Heart left ventricle (tissue), 13 donors: ENCODE measurements around the gene TEX2.

Source experiments
- POLR2A ChIP-seq, 2 donors: fragments of 450-650 bp; IDR thresholded peaks; one replicate each; pipeline ENCODE4 v1.6.1; 2017; ENCODE audit warnings: antibody characterized with exemption in 2 of 2, mild to moderate bottlenecking in 2 of 2, moderate library complexity in 2 of 2
- TF ChIP-seq, protein P1 (sequence below), 12 donors: fragments of 200-600 bp; sonication (generic) in 4 of 12; IDR thresholded peaks; one replicate each; pipeline versions ENCODE4 v1.5.0 to v1.8.0; 2018 to 2022; ENCODE audit warnings: antibody characterized with exemption in 12 of 12, mild to moderate bottlenecking in 5 of 12
- donor health status: ischemic (EF 13 %, LVEDD 7.1; RV severe dilation, severe dysfunction).
- donor health status: DM: no; HTN: yes; CAD: no.
- donor health status: DM: no; HTN: no; CAD: no.
- donor health status: ischemic (EF 25% LVEDD 6.9; RV normal size, moderate dysfunction).
- donor health status: ischemic (EF 25% LVEDD 5.7; RV mildly dilated, moderate dysfunction).
- donor health status: ischemic (EF 35%, LVEDD 5.7; RV mildly dilated, moderate dysfunction).
- donor health status: nonischemic (EF 11% LVEDD 7.7; RV severe dilation, severe dysfunction).
- donor health status: DM: yes; HTN: yes; CAD: no.
- donor health status: PGD.
- donor health status: ischemic (EF 29% LVEDD 5.4; RV normal size, mild dysfunction).
- donor health status: nonischemic (EF 23%, LVEDD 6.1; RV moderate dilation, normal function).

DNA sequence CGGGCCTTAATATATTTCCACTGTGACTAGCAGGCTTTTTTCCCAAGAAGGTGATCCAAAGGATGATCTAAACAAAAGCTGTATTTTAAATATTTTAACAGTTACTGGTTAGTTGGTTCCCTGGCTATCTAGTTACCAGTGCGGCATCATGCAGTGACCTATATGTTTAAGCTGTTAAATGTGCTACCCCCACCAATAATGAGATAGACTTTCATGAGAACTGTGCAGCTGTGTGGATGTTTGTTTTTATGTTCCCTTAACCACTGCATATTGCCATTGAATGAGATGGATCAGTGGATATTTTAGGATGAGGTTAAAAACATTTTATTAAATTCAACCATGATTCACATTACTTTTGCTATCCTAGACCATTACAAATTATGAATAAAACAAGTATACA is 150.1 kb downstream of the TEX2 start:
- TF ChIP-seq, protein P1, sequence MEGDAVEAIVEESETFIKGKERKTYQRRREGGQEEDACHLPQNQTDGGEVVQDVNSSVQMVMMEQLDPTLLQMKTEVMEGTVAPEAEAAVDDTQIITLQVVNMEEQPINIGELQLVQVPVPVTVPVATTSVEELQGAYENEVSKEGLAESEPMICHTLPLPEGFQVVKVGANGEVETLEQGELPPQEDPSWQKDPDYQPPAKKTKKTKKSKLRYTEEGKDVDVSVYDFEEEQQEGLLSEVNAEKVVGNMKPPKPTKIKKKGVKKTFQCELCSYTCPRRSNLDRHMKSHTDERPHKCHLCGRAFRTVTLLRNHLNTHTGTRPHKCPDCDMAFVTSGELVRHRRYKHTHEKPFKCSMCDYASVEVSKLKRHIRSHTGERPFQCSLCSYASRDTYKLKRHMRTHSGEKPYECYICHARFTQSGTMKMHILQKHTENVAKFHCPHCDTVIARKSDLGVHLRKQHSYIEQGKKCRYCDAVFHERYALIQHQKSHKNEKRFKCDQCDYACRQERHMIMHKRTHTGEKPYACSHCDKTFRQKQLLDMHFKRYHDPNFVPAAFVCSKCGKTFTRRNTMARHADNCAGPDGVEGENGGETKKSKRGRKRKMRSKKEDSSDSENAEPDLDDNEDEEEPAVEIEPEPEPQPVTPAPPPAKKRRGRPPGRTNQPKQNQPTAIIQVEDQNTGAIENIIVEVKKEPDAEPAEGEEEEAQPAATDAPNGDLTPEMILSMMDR (IDR thresholded peaks at IDR 0.05), result no peak
- TF ChIP-seq POLR2A (IDR thresholded peaks at IDR 0.05), result no peak
